Hepatocyte (in vitro differentiated cells): Measurements from ENCODE around the gene CELSR3. TPM values are rescaled to one million over a fixed set of nuclear protein-coding genes. Genes with fewer than 3 reads are reported as not detected.
A peak's percentile ranks its signal among the peaks of the same experiment; 100 is the strongest.

Experiments
- DNase-seq: peaks from one replicate; pipeline ENCODE4 v3.0.0-alpha.2; 2016; ENCODE audit warnings: low spot score
- H2AFZ ChIP-seq: fragments of 200-600 bp; sonication (generic); 2 replicates; pipeline ENCODE4 v1.6.0; 2016; ENCODE audit warnings: antibody characterized with exemption, mild to moderate bottlenecking
- H3K27ac ChIP-seq: fragments of 200-600 bp; sonication (generic); 2 replicates; pipeline ENCODE4 v1.5.1; 2016; ENCODE audit warnings: mild to moderate bottlenecking
- H3K27me3 ChIP-seq: fragments of 200-600 bp; sonication (generic); 2 replicates; pipeline ENCODE4 v1.6.1; 2016
- H3K36me3 ChIP-seq: fragments of 200-600 bp; sonication (generic); replicated peaks from 2 replicates; pipeline ENCODE4 v1.5.1; 2016; ENCODE audit warnings: low read depth; ENCODE audit not compliant: insufficient read depth
- H3K4me1 ChIP-seq: fragments of 200-600 bp; sonication (generic); 2 replicates; pipeline ENCODE4 v1.5.1; 2016; ENCODE audit warnings: mild to moderate bottlenecking, moderate library complexity; ENCODE audit not compliant: insufficient read depth
- H3K4me2 ChIP-seq: fragments of 200-600 bp; sonication (generic); 2 replicates; pipeline ENCODE4 v1.6.0; 2016
- H3K4me3 ChIP-seq: fragments of 200-600 bp; sonication (generic); 2 replicates; pipeline ENCODE4 v1.5.1; 2016; ENCODE audit warnings: mild to moderate bottlenecking
- H3K79me2 ChIP-seq: fragments of 200-600 bp; sonication (generic); 2 replicates; pipeline ENCODE4 v1.6.0; 2017; ENCODE audit warnings: mild to moderate bottlenecking
- H3K9me2 ChIP-seq: fragments of 200-600 bp; sonication (generic); replicated peaks from 2 replicates; pipeline ENCODE4 v1.6.0; 2017; ENCODE audit warnings: mild to moderate bottlenecking; ENCODE audit not compliant: insufficient read depth
- H3K9me3 ChIP-seq: fragments of 200-600 bp; sonication (generic); 2 replicates; pipeline ENCODE4 v1.5.1; 2016; ENCODE audit warnings: low read depth, mild to moderate bottlenecking
- H4K20me1 ChIP-seq: fragments of 200-600 bp; sonication (generic); 2 replicates; pipeline ENCODE4 v1.6.0; 2016; ENCODE audit warnings: mild to moderate bottlenecking; ENCODE audit not compliant: insufficient read depth, poor library complexity, severe bottlenecking
- EZH2 ChIP-seq: fragments of 200-600 bp; sonication (generic); IDR thresholded peaks from 2 replicates; pipeline ENCODE4 v1.6.1; 2016; ENCODE audit warnings: antibody characterized with exemption, mild to moderate bottlenecking, borderline replicate concordance
- EZH2phosphoT487 ChIP-seq: fragments of 200-600 bp; sonication (generic); IDR thresholded peaks from one replicate; pipeline ENCODE4 v1.6.1; 2018; ENCODE audit warnings: antibody characterized with exemption, mild to moderate bottlenecking, low read depth, moderate library complexity; ENCODE audit not compliant: unreplicated experiment, severe bottlenecking
- WGBS: methylation state at CpG from one replicate; pipeline ENCODE4 v1.1.6; 2016; ENCODE audit warnings: low lambda C conversion rate; ENCODE audit errors: missing lambda C conversion rate; 5-methylcytosine and 5-hydroxymethylcytosine counted together
- polyA plus RNA-seq: library from polyadenylated mRNA; unstranded; fragments of >200 nt; fragmentation: Nextera tagmentation; extraction: Ambion mirVana; gene quantifications from 2 replicates; pipeline ENCODE4 v1.2.1, GENCODE V29; 2016
- total RNA-seq: library from RNA; depleted of rRNA; stranded (reverse); fragments of >200 nt; gene quantifications from 2 replicates; pipeline ENCODE4 v1.2.3, GENCODE V29; 2014
- TF ChIP-seq, protein P1 (sequence below): fragments of 200-600 bp; sonication (generic); IDR thresholded peaks from 2 replicates; pipeline ENCODE4 v1.5.1; 2016; ENCODE audit warnings: antibody characterized with exemption, mild to moderate bottlenecking; ENCODE audit not compliant: poor library complexity

Gene CELSR3
- total and polyA plus RNA-seq, 2 experiments from 2014 or later: 1.8 to 1.9 TPM

GRCh38 chr3:48594417-48595049 is 68.2 kb downstream of the CELSR3 start:
- 73% methylated on average over 27 of the region's 39 CpGs for WGBS
- TF ChIP-seq EZH2 (no peak), EZH2phosphoT487 (no peak)
- TF ChIP-seq, protein P1, sequence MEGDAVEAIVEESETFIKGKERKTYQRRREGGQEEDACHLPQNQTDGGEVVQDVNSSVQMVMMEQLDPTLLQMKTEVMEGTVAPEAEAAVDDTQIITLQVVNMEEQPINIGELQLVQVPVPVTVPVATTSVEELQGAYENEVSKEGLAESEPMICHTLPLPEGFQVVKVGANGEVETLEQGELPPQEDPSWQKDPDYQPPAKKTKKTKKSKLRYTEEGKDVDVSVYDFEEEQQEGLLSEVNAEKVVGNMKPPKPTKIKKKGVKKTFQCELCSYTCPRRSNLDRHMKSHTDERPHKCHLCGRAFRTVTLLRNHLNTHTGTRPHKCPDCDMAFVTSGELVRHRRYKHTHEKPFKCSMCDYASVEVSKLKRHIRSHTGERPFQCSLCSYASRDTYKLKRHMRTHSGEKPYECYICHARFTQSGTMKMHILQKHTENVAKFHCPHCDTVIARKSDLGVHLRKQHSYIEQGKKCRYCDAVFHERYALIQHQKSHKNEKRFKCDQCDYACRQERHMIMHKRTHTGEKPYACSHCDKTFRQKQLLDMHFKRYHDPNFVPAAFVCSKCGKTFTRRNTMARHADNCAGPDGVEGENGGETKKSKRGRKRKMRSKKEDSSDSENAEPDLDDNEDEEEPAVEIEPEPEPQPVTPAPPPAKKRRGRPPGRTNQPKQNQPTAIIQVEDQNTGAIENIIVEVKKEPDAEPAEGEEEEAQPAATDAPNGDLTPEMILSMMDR: no peak
- no peak overlapping the region for H3K4me3 ChIP-seq
- H3K4me2 ChIP-seq: peak overlapping the region; percentile 72
- no peaks in the 10 kb centered on the region for H3K9me2 ChIP-seq
- H3K27me3 ChIP-seq: no peaks in the 10 kb centered on the region
- H2AFZ ChIP-seq: no peak overlapping the region
- no peaks in the 10 kb centered on the region for H3K79me2 ChIP-seq
- no peak for DNase-seq
- no peaks in the 10 kb centered on the region for H3K36me3 ChIP-seq
- H3K9me3 ChIP-seq: no peaks in the 10 kb centered on the region
- no peaks in the 10 kb centered on the region for H4K20me1 ChIP-seq
- peaks cover 45% of the 10 kb centered on the region for H3K4me1 ChIP-seq
- H3K27ac ChIP-seq: no peak overlapping the region

DNA sequence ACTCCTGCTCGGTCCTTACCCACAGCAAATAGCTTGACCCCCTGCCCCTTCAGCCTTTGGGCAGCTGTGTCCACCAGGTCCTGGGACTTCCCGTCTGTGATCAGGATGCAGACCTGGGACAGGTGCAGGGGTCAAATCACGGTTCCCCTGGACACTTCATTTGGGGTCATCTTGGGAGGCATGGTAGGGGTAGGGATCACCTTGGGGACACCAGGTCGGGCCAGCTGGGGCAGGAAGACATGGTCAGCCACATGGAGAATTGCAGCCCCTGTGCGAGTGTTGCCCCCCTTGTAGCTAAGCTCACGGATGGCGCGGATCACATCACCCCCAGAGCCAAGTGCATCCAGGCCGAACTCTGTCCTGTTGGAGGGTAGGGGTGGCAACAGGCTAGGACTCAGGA is 69.3 kb downstream of the CELSR3 start:
- no peaks in the 10 kb centered on the region for H3K9me2 ChIP-seq
- H2AFZ ChIP-seq: no peak overlapping the region
- H4K20me1 ChIP-seq: no peaks in the 10 kb centered on the region
- TF ChIP-seq, protein P1: no peak
- TF ChIP-seq EZH2phosphoT487 (no peak), EZH2 (no peak)
- no peaks in the 10 kb centered on the region for H3K27me3 ChIP-seq
- no peak overlapping the region for H3K27ac ChIP-seq
- no peaks in the 10 kb centered on the region for H3K9me3 ChIP-seq
- H3K36me3 ChIP-seq: no peaks in the 10 kb centered on the region
- H3K4me3 ChIP-seq: no peak overlapping the region
- H3K4me2 ChIP-seq: no peak overlapping the region
- no peak for DNase-seq
- peaks cover 34% of the 10 kb centered on the region for H3K4me1 ChIP-seq
- no peaks in the 10 kb centered on the region for H3K79me2 ChIP-seq
- 96% methylated on average over 9 of the region's 9 CpGs for WGBS

GRCh38 chr3:48592519-48593087 is 70.1 kb downstream of the CELSR3 start:
- 92% methylated on average over 20 of the region's 21 CpGs for WGBS
- no peaks in the 10 kb centered on the region for H3K27me3 ChIP-seq
- TF ChIP-seq, protein P1: no peak
- TF ChIP-seq EZH2 (no peak), EZH2phosphoT487 (no peak)

More at GRCh38 chr3:48592519-48593087, 70.1 kb downstream of the CELSR3 start:
- H3K79me2 ChIP-seq: no peaks in the 10 kb centered on the region
- peaks cover 28% of the 10 kb centered on the region for H3K4me1 ChIP-seq
- no peak for DNase-seq
- H3K4me2 ChIP-seq: no peak overlapping the region
- H2AFZ ChIP-seq: no peak overlapping the region
- no peaks in the 10 kb centered on the region for H3K9me2 ChIP-seq
- no peaks in the 10 kb centered on the region for H3K36me3 ChIP-seq
- H3K9me3 ChIP-seq: no peaks in the 10 kb centered on the region
- no peak overlapping the region for H3K27ac ChIP-seq
- no peaks in the 10 kb centered on the region for H4K20me1 ChIP-seq
- no peak overlapping the region for H3K4me3 ChIP-seq
